HG03460 (cell line): Measurements from ENCODE around the gene RTN1.

Source experiments
- ATAC-seq: cut with Tn5 transposase; IDR thresholded peaks from one replicate; pipeline ENCODE4 v1.9.1; 2021; ENCODE audit not compliant: unreplicated experiment

RTN1 gene

GRCh38 chr14:59811815-59812214 lies 58.8 kb downstream of the RTN1 start:
- ATAC-seq = no peak

- no peak for ATAC-seq
These were observed 59.5 kb downstream of the RTN1 start for GRCh38 chr14:59811073-59811472.

- no peak for ATAC-seq
These were observed 67.5 kb downstream of the RTN1 start for GRCh38 chr14:59803052-59803540.

- no peak for ATAC-seq
These were observed 82.4 kb downstream of the RTN1 start for GRCh38 chr14:59788176-59788575.

- no peak for ATAC-seq
These were observed 83.4 kb downstream of the RTN1 start for GRCh38 chr14:59787045-59787674.

GRCh38 chr14:59785629-59786028 lies 84.9 kb downstream of the RTN1 start:
- ATAC-seq = no peak

- no peak for ATAC-seq
These were observed 87.8 kb downstream of the RTN1 start for GRCh38 chr14:59782760-59783159.

GRCh38 chr14:59777006-59777579 lies 93.5 kb downstream of the RTN1 start:
- no peak for ATAC-seq

- no peak for ATAC-seq
These were observed 94.1 kb downstream of the RTN1 start for GRCh38 chr14:59776468-59776867.

- ATAC-seq = no peak
These were observed 98.3 kb downstream of the RTN1 start for GRCh38 chr14:59772233-59772632.

- ATAC-seq = no peak
These were observed 99.0 kb downstream of the RTN1 start for GRCh38 chr14:59771577-59771976.

GRCh38 chr14:59769586-59769985 lies 101.0 kb downstream of the RTN1 start:
- ATAC-seq = no peak

GRCh38 chr14:59768855-59769375 lies 101.7 kb downstream of the RTN1 start:
- ATAC-seq = no peak

GRCh38 chr14:59761851-59762250 lies 108.7 kb downstream of the RTN1 start:
- ATAC-seq = no peak

- no peak for ATAC-seq
These were observed 115.0 kb downstream of the RTN1 start for GRCh38 chr14:59755409-59756135.

- ATAC-seq = no peak
These were observed 116.3 kb downstream of the RTN1 start for GRCh38 chr14:59754256-59754655.

GRCh38 chr14:59753512-59753911 lies 117.1 kb downstream of the RTN1 start:
- no peak for ATAC-seq

- ATAC-seq = no peak
These were observed 119.0 kb downstream of the RTN1 start for GRCh38 chr14:59751578-59751977.

GRCh38 chr14:59739794-59740193 lies 130.8 kb downstream of the RTN1 start:
- ATAC-seq = no peak

- ATAC-seq = no peak
These were observed 142.3 kb downstream of the RTN1 start for GRCh38 chr14:59728304-59728703.

- ATAC-seq = no peak
These were observed 143.4 kb downstream of the RTN1 start for GRCh38 chr14:59727073-59727661.

GRCh38 chr14:59711080-59711479 lies 159.5 kb downstream of the RTN1 start:
- no peak for ATAC-seq
